Liver (tissue), 9 donors: ENCODE results near the gene LCN10. TPM values are rescaled to one million over a fixed set of nuclear protein-coding genes. Genes with fewer than 3 reads are reported as not detected.

Experiments
- DNase-seq: peaks from one replicate; pipeline ENCODE4 v3.0.0-alpha.2; 2017; ENCODE audit warnings: low spot score
- H3K27ac ChIP-seq, 2 donors: one replicate each; pipeline ENCODE4 v1.7.0; 2013; ENCODE audit warnings: inconsistent platforms in 2 of 2, low read length in 2 of 2, control low read depth in 1 of 2, low read depth in 1 of 2, mild to moderate bottlenecking in 1 of 2
- H3K27me3 ChIP-seq, 4 donors: one replicate each; pipeline versions ENCODE4 v1.6.1 to v1.7.0; 2013; ENCODE audit warnings: low read length in 3 of 4, inconsistent platforms in 1 of 4, mild to moderate bottlenecking in 1 of 4, moderate library complexity in 1 of 4; ENCODE audit not compliant: control insufficient read depth in 4 of 4, insufficient read depth in 4 of 4
- H3K36me3 ChIP-seq, 4 donors: one replicate each; pipeline versions ENCODE4 v1.6.1 to v1.7.0; 2013; ENCODE audit warnings: low read length in 3 of 4, mild to moderate bottlenecking in 3 of 4, low read depth in 1 of 4, moderate library complexity in 1 of 4; ENCODE audit not compliant: control insufficient read depth in 4 of 4, insufficient read depth in 3 of 4
- H3K4me1 ChIP-seq, 4 donors: one replicate each; pipeline versions ENCODE4 v1.6.1 to v1.7.0; 2013; ENCODE audit warnings: low read length in 3 of 4, mild to moderate bottlenecking in 3 of 4, moderate library complexity in 1 of 4; ENCODE audit not compliant: control insufficient read depth in 4 of 4, insufficient read depth in 4 of 4
- H3K4me3 ChIP-seq, 3 donors: one replicate each; pipeline versions ENCODE4 v1.6.1 to v1.7.0; 2013; ENCODE audit warnings: low read length in 3 of 3, control low read depth in 1 of 3, low read depth in 1 of 3, mild to moderate bottlenecking in 1 of 3
- H3K9ac ChIP-seq, 2 donors: one replicate each; pipeline ENCODE4 v1.7.0; 2013; ENCODE audit warnings: low read length in 2 of 2, mild to moderate bottlenecking in 2 of 2, moderate library complexity in 2 of 2, control low read depth in 1 of 2, low read depth in 1 of 2
- H3K9me3 ChIP-seq, 4 donors: one replicate each; pipeline versions ENCODE4 v1.6.1 to v1.7.0; 2013; ENCODE audit warnings: low read length in 3 of 4; ENCODE audit not compliant: control insufficient read depth in 4 of 4
- ATF3 ChIP-seq: IDR thresholded peaks from 2 replicates; pipeline ENCODE4 v1.6.1; 2016; ENCODE audit warnings: antibody characterized with exemption
- CTCF ChIP-seq: fragments of 150-350 bp; IDR thresholded peaks from 2 replicates; pipeline ENCODE4 v1.5.1; 2017; ENCODE audit warnings: improper control_type of control experiment, low read depth, low read length; ENCODE audit not compliant: missing input control
- EGR1 ChIP-seq, 2 donors: IDR thresholded peaks; 2 replicates each; pipeline ENCODE4 v1.6.1; 2016 to 2018; ENCODE audit warnings: antibody characterized with exemption in 2 of 2, low read depth in 2 of 2
- FOXA1 ChIP-seq: IDR thresholded peaks from 2 replicates; pipeline ENCODE4 v1.6.1; 2016; ENCODE audit warnings: antibody characterized with exemption
- FOXA2 ChIP-seq: IDR thresholded peaks from 2 replicates; pipeline ENCODE4 v1.6.1; 2016; ENCODE audit warnings: antibody characterized with exemption
- GABPA ChIP-seq, 2 donors: IDR thresholded peaks in 1 of 2; conservative IDR thresholded peaks in 1 of 2; 2 replicates each; pipeline ENCODE4 v1.6.1; 2016; ENCODE audit warnings: antibody characterized with exemption in 2 of 2, mild to moderate bottlenecking in 1 of 2, moderate library complexity in 1 of 2
- HNF4G ChIP-seq: IDR thresholded peaks from 2 replicates; pipeline ENCODE4 v1.6.1; 2016; ENCODE audit warnings: antibody characterized with exemption
- JUND ChIP-seq, 2 donors: IDR thresholded peaks; 2 replicates each; pipeline ENCODE4 v1.6.1; 2016; ENCODE audit warnings: antibody characterized with exemption in 2 of 2
- MAX ChIP-seq: IDR thresholded peaks from 2 replicates; pipeline ENCODE4 v1.6.1; 2016; ENCODE audit warnings: antibody characterized with exemption
- NR2F2 ChIP-seq: IDR thresholded peaks from 2 replicates; pipeline ENCODE4 v1.6.1; 2016; ENCODE audit warnings: antibody characterized with exemption
- RAD21 ChIP-seq, 2 donors: IDR thresholded peaks; 2 replicates each; pipeline ENCODE4 v1.6.1; 2016; ENCODE audit warnings: antibody characterized with exemption in 2 of 2, mild to moderate bottlenecking in 2 of 2
- REST ChIP-seq: IDR thresholded peaks from 2 replicates; pipeline ENCODE4 v1.6.1; 2016; ENCODE audit warnings: antibody characterized with exemption, mild to moderate bottlenecking
- RXRA ChIP-seq, 2 donors: IDR thresholded peaks; 2 replicates each; pipeline ENCODE4 v1.6.1; 2017 to 2018; ENCODE audit warnings: antibody characterized with exemption in 2 of 2, mild to moderate bottlenecking in 1 of 2
- SP1 ChIP-seq: IDR thresholded peaks from 2 replicates; pipeline ENCODE4 v1.6.1; 2018; ENCODE audit warnings: antibody characterized with exemption, mild to moderate bottlenecking
- TAF1 ChIP-seq: conservative IDR thresholded peaks from 2 replicates; pipeline ENCODE4 v1.6.1; 2016; ENCODE audit warnings: antibody characterized with exemption, mild to moderate bottlenecking
- YY1 ChIP-seq: IDR thresholded peaks from 2 replicates; pipeline ENCODE4 v1.6.1; 2016; ENCODE audit warnings: antibody characterized with exemption, mild to moderate bottlenecking
- ZBTB33 ChIP-seq: IDR thresholded peaks from 2 replicates; pipeline ENCODE4 v1.6.1; 2016; ENCODE audit warnings: antibody characterized with exemption
- WGBS: extraction: QIAGEN DNeasy Blood & Tissue Kit; methylation state at CpG from one replicate; pipeline ENCODE4 v1.1.7; 2013; 5-methylcytosine and 5-hydroxymethylcytosine counted together
- polyA plus RNA-seq, 2 donors: library from polyadenylated mRNA; stranded (reverse) in 1 of 2; unstranded in 1 of 2; fragments of 200-250 nt in 1 of 2; fragments of >200 nt in 1 of 2; fragmentation: Nextera tagmentation in 1 of 2; extraction: Ambion mirVana in 1 of 2; gene quantifications; one replicate each; pipeline versions ENCODE4 v1.2.1 to v1.2.3, GENCODE V29; 2013 to 2015
- total RNA-seq, 2 donors: library from RNA; depleted of rRNA; stranded (reverse); fragments of >200 nt; gene quantifications; one replicate each; pipeline ENCODE4 v1.2.3, GENCODE V29; 2014
- donor health status: healthy.
- donor health status: healthy.
- donor health status: healthy.
- donor health status: healthy.
- donor health status: healthy.

The LCN10 gene
- total and polyA plus RNA-seq, 4 donors = 0.08 to 0.14 (median 0.11) TPM

GRCh38 chr9:136723362-136723976 lies 19.3 kb downstream of the LCN10 start:
- Histone ChIP-seq H3K27me3 (no peaks in the 10 kb centered on the region), H3K4me3 (no peak overlapping the region), H3K27ac (no peak overlapping the region), H3K36me3 (peaks cover 15 to 33% (median 23%) of the 10 kb centered on the region in 4 donors), H3K9me3 (no peaks in the 10 kb centered on the region), H3K9ac (no peak overlapping the region), H3K4me1 (peaks cover 0 to 58% (median 31%) of the 10 kb centered on the region in 4 donors)
- no peak for TF ChIP-seq RAD21 (IDR thresholded peaks at IDR 0.05)
- TF ChIP-seq EGR1 (IDR thresholded peaks at IDR 0.05; ENCODE audit: low read depth in 2 of 2) = no peak
- no peak for TF ChIP-seq JUND (IDR thresholded peaks at IDR 0.05)
- TF ChIP-seq FOXA2 = no peak
- TF ChIP-seq ZBTB33 = no peak
- TF ChIP-seq SP1 = no peak
- TF ChIP-seq REST = no peak
- no peak for TF ChIP-seq MAX
- TF ChIP-seq HNF4G = no peak
- no peak for TF ChIP-seq RXRA (IDR thresholded peaks at IDR 0.05)
- no peak for TF ChIP-seq CTCF
- no peak for TF ChIP-seq ATF3
- no peak for TF ChIP-seq FOXA1
- no peak for TF ChIP-seq YY1
- no peak for TF ChIP-seq TAF1
- 92% methylated on average over 32 of the region's 32 CpGs for WGBS
- DNase-seq = no peak

- H3K27me3 ChIP-seq = no peaks in the 10 kb centered on the region
- no peak for DNase-seq
- 92% methylated on average over 24 of the region's 24 CpGs for WGBS
- no peak for TF ChIP-seq TAF1
- no peak for TF ChIP-seq JUND (IDR thresholded peaks at IDR 0.05)
- TF ChIP-seq YY1 = no peak
- TF ChIP-seq FOXA1 = no peak
- TF ChIP-seq EGR1 (IDR thresholded peaks at IDR 0.05; ENCODE audit: low read depth in 2 of 2) = no peak
- no peak for TF ChIP-seq GABPA (IDR thresholded peaks at IDR 0.05 in 1 of 2, conservative IDR thresholded peaks at IDR 0.05 in 1 of 2)
- no peak for TF ChIP-seq ATF3
- no peak for TF ChIP-seq NR2F2
- TF ChIP-seq CTCF = no peak
- no peak for TF ChIP-seq RAD21 (IDR thresholded peaks at IDR 0.05)
- TF ChIP-seq SP1 = no peak
- no peak for TF ChIP-seq MAX
- no peak for TF ChIP-seq FOXA2
- no peak for TF ChIP-seq ZBTB33
- no peaks in the 10 kb centered on the region for H3K9me3 ChIP-seq
- no peak overlapping the region for H3K4me3 ChIP-seq
- H3K27ac ChIP-seq = no peak overlapping the region
- H3K36me3 ChIP-seq = peaks cover 15 to 33% (median 23%) of the 10 kb centered on the region in 4 donors
- H3K4me1 ChIP-seq = peaks cover 0 to 56% (median 29%) of the 10 kb centered on the region in 4 donors
- no peak overlapping the region for H3K9ac ChIP-seq
These were observed 19.8 kb downstream of the LCN10 start for GRCh38 chr9:136722969-136723356.
